ENCODE measurements around the gene TEX14. TPM values are rescaled to one million over a fixed set of nuclear protein-coding genes. Genes with fewer than 3 reads are reported as not detected.

TEX14 gene
- not detected in 2 replicates for total RNA-seq
- polyA plus RNA-seq: 0.02 and 0.10 TPM in 2 replicates
- polyA plus RNA-seq (2011; cell fraction: cytosol; rRNA removed): 0.01 and 0.03 TPM in 2 replicates
- polyA plus RNA-seq (2011; cell fraction: nucleus; rRNA removed): 0.07 and 0.17 TPM in 2 replicates
- polyA plus RNA-seq (2012): 0.11 TPM in 1 of 2 replicates, not detected in the other
- polyA minus RNA-seq: 0.19 TPM in 1 of 2 replicates, not detected in the other
- not detected for polyA minus RNA-seq (2011; cell fraction: cytosol; rRNA and poly(A)+ RNA removed)
- 0.29 TPM in 1 of 2 replicates, not detected in the other for polyA minus RNA-seq (2011; cell fraction: nucleus; rRNA and poly(A)+ RNA removed)
- Bru-seq, nascent RNA: percentile 32 among the genes with signal in this experiment
- BruChase-seq, experiment 1, labeled RNA remaining after a 6-hour chase: percentile 18 among the genes with signal in this experiment
- percentile 23 among the genes with signal in this experiment for BruChase-seq, experiment 2, labeled RNA remaining after a 2-hour chase
- long read RNA-seq, partial matches to known transcripts: 0 of 5 reads
- long read RNA-seq, other reads (novel, unspliced or antisense): 5 of 5 reads

GRCh38 chr17:58691701-58692238 is at the start of gene TEX14:
TEX14 (minus strand) TSS chr17:58692045; CDS start chr17:58652001, 40,044 bp downstream.
- Histone ChIP-seq H3K36me3 (ENCODE audit: control insufficient read depth in 2 of 2, extremely low read depth in 1 of 2, insufficient read depth in 2 of 2, low read length in 2 of 2) (no peaks in the 10 kb centered on the region), H3K4me1 (ENCODE audit: control insufficient read depth, extremely low read depth, insufficient read depth, low read length) (peaks cover 14% of the 10 kb centered on the region), H3K9ac (replicated peaks; ENCODE audit: extremely low read depth, insufficient read depth, low read length) (peak within 1 kb of the TSS; percentile 61), H3K27me3 (ENCODE audit: control insufficient read depth in 2 of 2, insufficient read depth in 2 of 2, low read length in 2 of 2) (no peaks in the 10 kb centered on the region), H3K79me2 (ENCODE audit: control insufficient read depth, insufficient read depth, low read length) (peaks cover 22% of the 10 kb centered on the region), H2AFZ (ENCODE audit: low read depth, low read length) (peak within 1 kb of the TSS; percentile 98), H3K4me2 (ENCODE audit: insufficient read depth, low read length) (peak within 1 kb of the TSS; percentile 56), H3K4me3 (replicated peaks in 1 of 3; ENCODE audit: insufficient read depth in 1 of 3, low read depth in 1 of 3, low read length in 3 of 3) (peak within 1 kb of the TSS; percentile 8 to 69 (median 65)), H3K27ac (ENCODE audit: insufficient read depth, low read depth, low read length) (peak within 1 kb of the TSS; percentile 50), H3K9me1 (replicated peaks; ENCODE audit: control insufficient read depth, extremely low read depth, insufficient read depth, low read length) (no peaks in the 10 kb centered on the region), H3K9me3 (replicated peaks; ENCODE audit: control insufficient read depth, insufficient read depth, low read length) (no peaks in the 10 kb centered on the region), H4K20me1 (replicated peaks; ENCODE audit: control insufficient read depth, extremely low read depth, insufficient read depth, low read length) (no peaks in the 10 kb centered on the region)
- dilution Hi-C loops (cut with MboI; ENCODE audit: extremely low pct_ligation_motif_present, low sequenced_read_pairs): no loop called here
- intact Hi-C loops (cut with micrococcal nuclease): loop anchor here (1.0 to 2.0 kb wide), 3 partner anchors 12 to 60 kb away; no protein-coding TSS in a partner anchor
- CTCF ChIA-PET: interaction anchor here (1.0 to 1.9 kb wide), 3 partner anchors 11 to 104 kb away, joined by 5 to 8 read pairs (median 7); no protein-coding TSS in a partner anchor
- TF ChIP-seq, protein P1, sequence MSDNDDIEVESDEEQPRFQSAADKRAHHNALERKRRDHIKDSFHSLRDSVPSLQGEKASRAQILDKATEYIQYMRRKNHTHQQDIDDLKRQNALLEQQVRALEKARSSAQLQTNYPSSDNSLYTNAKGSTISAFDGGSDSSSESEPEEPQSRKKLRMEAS (IDR thresholded peaks at IDR 0.05; ENCODE audit: insufficient read depth, insufficient read length): no peak
- no peak for TF ChIP-seq JUN (IDR thresholded peaks at IDR 0.05; ENCODE audit: borderline replicate concordance, insufficient read depth, insufficient read length, low read depth)
- TF ChIP-seq EZH2 (IDR thresholded peaks at IDR 0.05; ENCODE audit: borderline replicate concordance, low read depth, low read length, severe bottlenecking): no peak
- TF ChIP-seq FOS (IDR thresholded peaks at IDR 0.05; ENCODE audit: borderline replicate concordance, insufficient read depth, low read length): no peak
- TF ChIP-seq POLR2AphosphoS5 (IDR thresholded peaks at IDR 0.05; ENCODE audit: insufficient read depth, low read depth, low read length): no peak
- no peak for TF ChIP-seq MYC (IDR thresholded peaks at IDR 0.05; ENCODE audit: low read depth, low read length)
- TF ChIP-seq POLR2A (IDR thresholded peaks at IDR 0.05; ENCODE audit: low read depth, low read length): no peak
- TF ChIP-seq CTCF (IDR thresholded peaks at IDR 0.05; ENCODE audit: extremely low read depth in 1 of 2, insufficient read depth in 1 of 2, low read depth in 1 of 2, low read length in 2 of 2): no peak
- no TSS peak for BruUV-seq (replicated peaks)
- POLR2A ChIA-PET: interaction anchor here (0.6 to 3.0 kb wide), 3 partner anchors 18 to 60 kb away, joined by 4 to 21 read pairs (median 5); no protein-coding TSS in a partner anchor
- DNase-seq (ENCODE audit: low read depth, low spot score) (no peak), FAIRE-seq (no peak)

All from endothelial cell of umbilical vein (primary cell).